NK-92 (cell line): Measurements from ENCODE around the gene FAM83C.

Experiments
- DNase-seq: peaks from one replicate; lab custom pipeline; 2025; ENCODE audit not compliant: unreplicated experiment; lab: John Stamatoyannopoulos, UW

The FAM83C gene

DNA sequence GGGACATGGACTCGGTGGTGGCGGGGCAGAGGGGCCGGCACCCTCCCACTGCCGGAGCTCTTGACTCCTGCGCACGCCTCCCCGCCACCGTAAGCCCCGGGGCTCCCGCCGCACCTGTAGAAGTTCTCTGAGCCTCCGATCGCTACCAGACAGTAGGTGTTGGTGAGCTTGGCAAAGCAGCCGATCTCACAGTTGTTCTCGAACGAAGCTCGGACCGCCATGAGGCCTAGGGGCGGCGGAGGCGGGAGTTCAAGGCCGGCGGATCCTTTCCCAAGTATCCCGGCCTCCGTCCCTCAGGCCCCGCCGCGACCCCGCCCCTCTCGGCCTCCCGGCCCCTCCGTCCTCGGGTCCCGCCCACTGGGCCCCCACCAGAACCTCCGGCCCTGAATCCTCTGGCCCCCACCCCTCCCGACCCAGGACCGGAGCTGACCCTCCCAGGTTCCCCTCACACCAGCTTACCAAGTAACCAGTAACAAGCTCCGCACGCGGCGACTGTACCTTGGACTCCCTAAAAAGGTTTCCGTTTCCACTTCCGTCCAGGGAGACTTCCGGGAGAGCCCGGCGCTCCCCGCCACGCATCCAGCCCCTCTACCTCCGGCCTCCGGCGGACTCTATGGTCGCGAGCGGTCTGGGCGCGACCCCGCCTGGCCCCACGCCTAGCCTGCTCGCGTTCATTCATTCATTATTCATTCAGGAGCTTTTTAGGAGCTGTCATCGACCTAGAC is 7.8 kb downstream of the FAM83C start, which contains the start of gene EIF6:
TSS of gene EIF6 (minus strand) at position 506 of the 725 bp plus-strand sequence. CDS start at position 221, 285 bp downstream.
- DNase-seq: no peak

DNA sequence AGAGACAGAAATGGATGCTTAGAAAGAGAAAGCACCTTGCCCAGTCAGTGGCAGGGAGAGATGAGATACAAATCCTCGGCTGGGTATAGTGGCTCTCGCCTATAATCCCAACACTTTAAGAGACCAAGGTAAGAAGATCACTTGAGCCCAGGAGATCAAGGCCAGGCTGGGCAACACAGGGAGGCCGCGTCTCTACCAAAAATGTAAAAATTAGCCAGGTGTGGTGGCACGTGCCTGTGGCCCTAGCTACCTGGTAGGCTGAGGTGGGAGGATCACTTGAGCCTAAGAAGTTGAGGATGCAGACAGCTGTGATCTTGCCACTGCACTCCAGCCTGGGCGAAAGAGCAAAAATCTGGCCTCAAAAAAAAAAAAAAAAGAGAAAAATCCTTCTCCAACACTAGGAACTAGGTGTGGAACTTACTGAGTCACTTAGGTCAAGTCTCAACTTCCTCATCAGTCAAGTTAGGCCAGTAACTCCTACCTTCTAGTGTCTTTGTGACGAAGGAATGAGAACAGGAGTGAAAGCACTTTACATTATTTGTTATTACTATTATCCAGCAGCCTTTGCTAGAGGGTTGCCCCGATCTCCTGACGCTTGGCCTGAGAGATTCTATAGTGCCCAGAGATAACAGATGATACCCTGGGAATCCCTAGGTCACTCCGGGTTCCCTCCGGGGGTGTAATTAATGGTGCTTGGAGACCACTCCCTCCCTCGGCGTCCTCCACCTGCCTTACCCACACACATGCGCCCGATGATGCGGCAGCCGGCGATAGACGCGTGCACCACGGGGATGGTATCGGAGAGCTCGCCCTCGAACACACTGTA is 8.6 kb downstream of the FAM83C start:
- no peak for DNase-seq

DNA sequence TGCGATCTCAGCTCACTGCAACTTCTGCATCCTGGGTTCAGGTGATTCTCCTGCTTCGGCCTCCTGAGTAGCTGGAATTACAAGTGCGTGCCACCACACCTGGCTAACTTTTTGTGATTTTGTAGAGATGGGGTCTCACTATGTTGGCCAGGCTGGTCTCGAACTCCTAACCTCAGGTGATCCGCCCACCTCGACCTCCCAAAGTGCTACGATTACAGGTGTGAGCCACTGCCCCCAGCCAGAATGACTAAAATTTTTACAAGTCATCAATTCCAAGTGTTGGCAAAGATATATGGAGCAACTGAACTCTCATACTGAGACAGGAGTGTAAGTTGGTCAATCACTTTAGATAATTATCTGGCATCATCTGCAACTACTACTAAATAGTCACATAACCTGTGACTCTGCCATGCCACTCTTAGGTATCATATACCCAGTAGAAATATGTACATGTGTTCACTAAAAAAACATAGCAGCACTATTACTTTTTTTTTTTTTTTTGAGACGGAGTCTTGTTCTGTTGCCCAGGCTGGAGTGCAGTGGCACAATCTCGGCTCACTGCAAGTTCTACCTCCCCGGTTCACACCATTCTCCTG is 10.6 kb downstream of the FAM83C start:
- no peak for DNase-seq

DNA sequence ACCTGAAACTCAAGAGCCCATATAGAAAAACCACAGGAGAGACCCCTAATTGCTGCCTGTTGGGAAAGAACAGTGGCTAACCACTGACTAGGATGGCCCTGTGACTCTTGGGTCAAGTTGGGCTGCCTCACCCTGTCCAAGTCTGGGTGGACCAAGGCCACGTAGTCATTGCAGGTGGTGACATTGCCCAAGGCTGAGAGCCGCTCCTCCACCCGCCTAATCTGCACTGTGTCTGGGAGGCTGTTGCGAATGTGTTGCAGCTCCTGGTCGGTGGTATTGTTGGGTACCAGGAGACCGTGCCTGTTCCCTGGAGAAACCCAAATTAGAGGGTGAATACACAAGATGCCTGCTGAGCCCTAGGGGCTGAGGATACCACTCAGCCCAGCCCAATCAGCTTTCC is 11.7 kb downstream of the FAM83C start:
- DNase-seq: no peak

DNA sequence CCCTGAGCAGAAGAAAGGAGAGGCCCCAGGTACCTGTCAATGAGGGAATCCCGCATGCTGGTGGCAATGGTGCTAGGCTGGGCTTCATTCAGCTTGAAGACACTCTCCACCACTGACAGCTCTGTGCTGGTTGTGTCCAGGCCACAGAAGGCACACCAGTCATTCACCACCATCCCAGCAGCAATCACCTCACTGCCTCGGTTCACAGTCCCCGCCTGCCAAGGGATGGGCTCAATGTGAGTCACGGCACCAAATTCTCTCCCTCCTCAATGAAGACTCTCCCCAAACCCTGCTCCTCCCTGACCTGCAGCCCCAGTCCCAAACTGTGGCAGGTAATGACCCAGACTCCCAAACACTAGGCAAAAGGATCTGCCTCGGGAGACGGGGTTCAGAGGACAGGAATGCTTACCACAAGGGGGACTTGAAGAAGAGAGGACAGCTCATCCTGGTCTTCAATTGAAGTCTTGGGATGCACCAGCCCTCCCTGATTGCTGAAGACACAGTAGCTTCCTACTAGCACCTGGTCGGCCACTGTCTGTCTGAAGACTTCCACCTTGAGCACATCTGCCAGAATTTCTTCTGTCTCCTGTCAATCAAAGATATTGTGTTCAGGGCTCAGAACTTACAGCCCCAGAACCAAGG is 12.6 kb downstream of the FAM83C start:
- no peak for DNase-seq

DNA sequence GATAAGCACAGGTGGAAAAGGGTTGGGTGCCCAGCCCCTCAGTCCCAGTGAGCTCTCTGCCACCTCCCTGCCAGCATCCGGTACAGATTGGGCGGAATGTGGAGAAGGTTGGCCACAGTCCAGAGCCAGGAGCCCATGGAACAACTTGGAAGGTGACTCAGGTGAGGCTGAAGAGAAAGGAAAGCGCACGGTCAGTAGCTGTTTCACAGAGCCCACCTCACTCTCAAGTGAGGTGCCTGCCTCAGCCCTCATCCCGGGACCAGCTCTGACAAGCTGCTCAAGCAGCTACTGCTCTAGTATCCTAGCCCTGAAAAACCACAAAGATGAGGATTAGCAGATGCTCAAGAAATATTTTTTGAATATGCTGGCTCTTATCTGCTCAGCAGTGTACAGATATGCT is 13.2 kb downstream of the FAM83C start:
- DNase-seq: no peak

DNA sequence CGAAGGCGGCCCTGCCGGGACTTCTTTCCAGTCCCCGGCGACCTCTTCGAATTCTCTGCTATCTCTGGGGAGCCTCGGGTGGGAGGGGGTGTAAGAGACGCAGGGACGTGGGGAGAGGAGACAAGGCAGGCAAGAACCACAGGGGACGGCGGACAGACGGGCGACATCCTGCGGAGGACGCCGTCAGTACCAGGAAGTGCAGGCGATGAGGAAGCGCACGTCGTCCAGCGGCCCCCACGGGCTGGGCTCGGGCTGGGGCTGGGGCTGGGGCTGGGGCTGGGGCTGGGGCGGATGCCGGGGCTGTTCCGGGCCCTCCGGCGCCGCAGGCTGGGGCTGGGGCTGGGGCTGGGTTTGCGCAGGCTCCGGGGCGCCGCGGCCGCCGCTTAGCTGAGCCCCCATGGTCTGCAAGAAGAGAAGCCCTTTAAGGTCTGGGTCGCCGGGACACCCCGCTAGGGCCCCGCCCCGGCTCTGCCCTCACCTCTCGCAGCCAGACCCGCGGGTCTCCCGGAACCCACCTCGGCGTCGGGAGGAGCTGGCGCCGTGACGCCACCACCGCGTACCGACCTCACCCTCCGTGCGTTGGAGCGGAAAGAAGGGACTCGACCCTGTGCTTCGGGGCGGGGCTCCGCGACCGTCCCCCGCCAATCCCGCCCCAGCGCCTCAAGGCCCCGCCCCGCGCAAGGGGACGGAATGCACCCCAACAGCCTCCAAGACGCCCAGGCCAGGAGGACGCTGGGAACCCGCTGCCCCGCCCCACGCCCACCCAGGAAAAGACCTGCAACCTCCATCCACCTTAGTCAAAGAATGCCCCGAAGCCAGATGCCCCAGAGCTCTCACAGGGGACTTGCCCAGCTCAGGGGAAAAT is 14.5 kb downstream of the FAM83C start, which contains the start of gene MMP24OS:
TSS of gene MMP24OS (minus strand) at position 592 of the 865 bp plus-strand sequence. CDS start at position 399, 193 bp downstream.
- peak; percentile 34 for DNase-seq

DNA sequence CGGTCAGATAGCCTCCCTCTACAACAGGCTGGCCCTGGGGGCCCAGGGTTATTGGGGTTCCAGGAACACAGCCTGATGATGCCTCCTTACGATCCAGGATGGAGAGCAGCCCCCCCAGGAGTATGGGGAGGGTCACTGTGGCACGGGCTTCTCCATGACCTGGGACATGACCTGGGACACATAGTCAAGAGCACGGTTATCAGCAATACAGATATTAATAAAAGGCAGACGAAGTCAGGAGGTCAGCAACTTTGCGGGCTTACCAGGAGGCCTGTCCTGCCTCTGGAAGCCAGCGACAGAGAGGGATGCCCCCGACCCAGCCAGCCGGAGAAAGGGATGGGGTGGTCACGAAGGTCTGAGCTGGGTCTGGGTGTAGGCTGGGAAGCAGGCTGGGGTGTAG is 15.1 kb downstream of the FAM83C start:
- no peak for DNase-seq

DNA sequence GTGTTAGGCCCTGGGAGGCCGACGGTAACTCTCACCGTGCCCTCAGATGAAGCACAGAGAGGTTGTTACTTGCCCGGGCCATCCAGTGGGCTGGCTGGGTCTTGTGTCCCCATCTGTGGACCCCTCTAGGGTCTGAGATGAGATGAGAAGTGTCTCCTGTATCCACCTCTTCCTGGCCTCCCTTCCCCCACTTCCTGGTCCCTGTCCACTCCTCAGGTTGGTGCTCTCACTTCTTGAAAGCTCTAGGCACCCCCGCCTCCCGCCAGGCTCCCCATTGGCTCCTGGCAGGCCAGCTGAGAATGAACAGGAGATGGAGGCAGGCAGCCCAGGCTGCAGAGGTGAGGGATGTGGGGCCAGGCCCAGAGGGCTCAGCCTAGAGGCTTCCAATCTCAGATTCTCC is 15.8 kb downstream of the FAM83C start:
- DNase-seq: no peak

DNA sequence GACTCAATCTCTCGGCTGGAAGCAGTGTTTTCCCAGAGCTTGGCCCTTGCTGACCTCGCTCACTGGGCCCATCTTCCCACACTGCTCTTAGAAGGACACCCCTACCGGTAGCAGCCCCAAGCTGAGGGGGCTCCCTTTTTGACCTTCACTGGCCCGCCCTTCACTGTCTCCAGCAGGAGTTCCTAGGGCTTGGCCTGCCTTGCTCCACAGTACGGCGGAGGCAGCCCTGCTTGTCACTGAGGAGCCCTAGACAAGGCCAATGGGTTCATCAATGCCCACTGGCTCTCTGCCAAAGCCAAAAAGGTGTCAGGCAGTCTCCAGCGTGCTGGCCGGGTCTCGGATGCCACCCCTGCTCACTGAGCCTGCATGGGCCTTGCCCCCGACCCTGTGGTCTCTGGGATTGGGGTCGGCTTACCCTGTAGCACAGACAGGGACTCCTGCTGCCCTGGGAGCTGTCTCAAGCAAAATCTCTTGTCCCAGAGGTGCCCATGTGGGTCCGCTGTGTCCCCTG is 16.4 kb downstream of the FAM83C start:
- DNase-seq: no peak

DNA sequence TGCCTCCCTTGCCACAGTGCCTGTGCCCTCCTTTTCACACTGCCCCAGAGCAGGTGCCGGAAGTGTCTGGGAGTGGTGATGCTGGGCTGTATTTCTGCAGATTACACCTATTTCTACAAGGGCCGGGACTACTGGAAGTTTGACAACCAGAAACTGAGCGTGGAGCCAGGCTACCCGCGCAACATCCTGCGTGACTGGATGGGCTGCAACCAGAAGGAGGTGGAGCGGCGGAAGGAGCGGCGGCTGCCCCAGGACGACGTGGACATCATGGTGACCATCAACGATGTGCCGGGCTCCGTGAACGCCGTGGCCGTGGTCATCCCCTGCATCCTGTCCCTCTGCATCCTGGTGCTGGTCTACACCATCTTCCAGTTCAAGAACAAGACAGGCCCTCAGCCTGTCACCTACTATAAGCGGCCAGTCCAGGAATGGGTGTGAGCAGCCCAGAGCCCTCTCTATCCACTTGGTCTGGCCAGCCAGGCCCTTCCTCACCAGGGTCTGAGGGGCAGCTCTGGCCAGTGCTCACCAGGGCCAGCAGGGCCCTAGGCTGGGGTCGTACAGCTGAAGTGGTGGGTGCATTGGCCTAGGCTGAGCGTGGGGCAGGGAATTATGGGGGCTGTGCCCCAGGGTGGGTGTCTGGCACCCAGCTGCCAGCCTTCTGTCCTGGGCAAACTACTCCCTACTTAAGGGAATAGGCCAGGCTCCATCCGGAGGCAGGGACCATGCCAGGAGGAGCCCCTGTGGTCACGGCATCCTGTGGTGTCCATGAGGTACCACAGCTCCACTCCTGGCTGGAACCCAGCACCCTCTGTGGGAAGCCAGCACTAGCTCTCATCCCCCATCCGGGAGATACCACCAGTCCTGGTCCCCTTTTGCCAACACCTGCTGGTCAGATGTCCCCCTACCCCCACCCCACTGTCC is 17.8 kb downstream of the FAM83C start:
- no peak for DNase-seq

DNA sequence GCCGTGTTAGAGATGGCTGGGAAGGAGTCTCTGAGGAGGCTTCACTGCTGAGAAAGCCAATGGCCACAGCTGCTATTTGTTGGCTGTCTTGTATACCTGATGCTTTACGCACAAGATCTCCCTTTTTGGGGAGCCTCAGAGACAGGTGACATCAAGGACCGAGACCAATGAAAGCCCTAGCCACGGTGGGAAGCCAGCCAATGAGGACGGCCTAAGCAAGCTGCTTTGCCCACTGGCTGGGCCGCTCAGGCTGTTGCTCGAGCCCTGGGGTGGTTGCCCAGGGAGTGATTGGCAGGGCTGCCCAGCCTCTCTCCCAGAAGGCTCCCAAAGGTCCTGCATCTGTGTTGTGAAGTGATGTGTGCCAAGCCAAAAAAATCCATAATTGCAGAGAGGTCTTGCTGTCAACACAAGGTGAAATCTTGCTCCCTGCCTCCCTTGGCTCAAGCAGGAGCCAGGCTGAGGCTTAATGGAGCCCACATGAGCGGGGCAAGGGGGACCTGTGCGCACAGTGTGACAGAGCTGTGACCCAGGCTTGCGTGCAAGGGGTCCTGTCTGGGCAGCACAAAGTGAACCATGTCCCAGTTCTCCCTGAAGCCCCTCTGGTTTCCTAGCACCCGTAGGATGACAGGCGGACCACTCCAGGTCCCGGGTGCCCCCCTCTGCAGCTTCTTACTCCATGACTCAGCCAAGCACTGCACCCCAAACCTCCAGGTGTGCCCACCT is 18.6 kb downstream of the FAM83C start:
- DNase-seq: no peak

DNA sequence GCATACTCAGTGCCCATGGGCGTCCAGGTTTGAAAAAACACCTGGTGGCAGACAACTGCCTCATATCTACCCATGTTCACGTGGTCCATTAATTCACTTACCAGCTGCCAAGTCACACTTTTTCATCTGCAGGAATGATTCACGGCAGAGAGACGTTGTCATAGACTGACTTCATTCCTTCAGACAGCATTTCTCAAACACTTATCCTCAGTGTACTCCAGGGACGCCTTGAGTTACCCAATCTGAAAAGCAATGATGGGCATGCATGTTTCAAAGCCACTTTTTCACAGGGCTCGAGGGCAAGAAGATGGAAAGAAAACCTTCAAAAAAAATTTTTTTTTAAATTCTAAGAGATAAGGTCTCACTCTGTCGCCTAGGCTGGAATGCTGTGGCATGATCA is 20.3 kb downstream of the FAM83C start:
- DNase-seq: no peak

DNA sequence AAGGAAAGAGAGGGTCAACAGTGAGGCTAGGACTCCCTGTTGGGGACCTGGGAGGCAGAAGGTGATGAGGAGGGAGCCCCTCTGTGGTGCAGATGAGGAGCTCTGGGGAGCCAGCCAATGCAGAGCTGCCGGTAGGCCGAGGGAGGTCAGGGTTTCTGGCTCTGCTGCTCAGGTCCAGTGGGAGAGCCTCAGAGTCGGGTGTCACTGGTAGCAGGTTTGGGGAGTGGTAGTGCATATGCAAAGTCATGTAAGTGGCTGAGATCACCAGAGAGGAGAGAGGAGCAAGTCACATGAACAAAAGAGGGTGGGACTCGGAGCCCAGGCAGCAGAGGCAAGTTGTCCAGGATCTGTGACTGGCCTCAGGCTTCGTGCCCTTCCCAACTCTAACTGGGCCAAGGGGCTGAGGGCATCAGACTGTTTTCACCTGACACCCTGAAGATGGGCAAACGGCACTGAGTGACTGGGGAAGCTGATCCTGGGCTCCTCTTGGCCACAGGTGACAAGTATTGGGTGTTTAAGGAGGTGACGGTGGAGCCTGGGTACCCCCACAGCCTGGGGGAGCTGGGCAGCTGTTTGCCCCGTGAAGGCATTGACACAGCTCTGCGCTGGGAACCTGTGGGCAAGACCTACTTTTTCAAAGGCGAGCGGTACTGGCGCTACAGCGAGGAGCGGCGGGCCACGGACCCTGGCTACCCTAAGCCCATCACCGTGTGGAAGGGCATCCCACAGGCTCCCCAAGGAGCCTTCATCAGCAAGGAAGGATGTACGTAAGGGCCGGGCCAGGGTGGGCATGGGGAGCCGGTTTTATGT is 20.9 kb downstream of the FAM83C start:
- DNase-seq: no peak

DNA sequence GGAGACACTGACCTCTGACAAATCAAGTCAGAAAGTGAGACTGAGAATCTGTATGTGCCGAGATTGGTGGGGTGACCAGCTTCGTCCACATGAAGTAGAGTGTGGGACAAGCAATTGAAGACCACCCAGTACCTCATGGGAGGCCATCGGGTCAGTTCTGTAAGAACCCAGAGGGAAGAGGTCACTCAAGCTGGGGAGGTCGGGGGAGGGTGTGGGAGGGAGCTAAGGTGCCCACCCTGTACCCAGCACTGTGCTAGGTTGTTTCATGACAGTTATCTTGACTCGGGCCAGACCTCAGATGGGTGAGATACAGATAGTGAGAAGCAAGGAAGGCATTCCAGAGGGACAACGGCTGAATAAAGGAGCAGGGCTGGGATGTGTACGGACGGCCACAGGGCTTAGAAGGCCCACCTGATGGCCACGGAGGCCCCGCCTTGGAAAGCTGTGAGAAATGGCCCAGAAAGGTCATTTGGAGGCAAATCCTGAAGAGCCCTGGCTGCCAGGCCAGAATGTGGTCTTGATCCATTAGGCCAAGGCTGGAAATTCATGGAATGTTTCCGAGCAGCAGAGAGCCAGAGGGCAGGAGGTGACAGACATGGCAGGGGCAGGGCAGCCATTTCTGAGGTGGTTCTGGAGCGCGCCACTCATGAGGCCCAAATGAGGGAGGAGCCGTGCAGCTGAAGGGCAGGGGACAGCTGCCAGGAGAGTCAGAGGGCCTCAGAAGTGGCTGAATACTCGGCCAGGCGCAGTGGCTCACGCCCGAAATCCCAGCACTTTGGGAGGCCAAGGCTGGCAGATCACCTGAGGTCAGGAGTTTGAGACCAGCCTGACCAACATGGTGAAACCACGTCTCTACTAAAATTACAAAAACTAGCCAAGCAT is 22.0 kb downstream of the FAM83C start:
- DNase-seq: no peak

DNA sequence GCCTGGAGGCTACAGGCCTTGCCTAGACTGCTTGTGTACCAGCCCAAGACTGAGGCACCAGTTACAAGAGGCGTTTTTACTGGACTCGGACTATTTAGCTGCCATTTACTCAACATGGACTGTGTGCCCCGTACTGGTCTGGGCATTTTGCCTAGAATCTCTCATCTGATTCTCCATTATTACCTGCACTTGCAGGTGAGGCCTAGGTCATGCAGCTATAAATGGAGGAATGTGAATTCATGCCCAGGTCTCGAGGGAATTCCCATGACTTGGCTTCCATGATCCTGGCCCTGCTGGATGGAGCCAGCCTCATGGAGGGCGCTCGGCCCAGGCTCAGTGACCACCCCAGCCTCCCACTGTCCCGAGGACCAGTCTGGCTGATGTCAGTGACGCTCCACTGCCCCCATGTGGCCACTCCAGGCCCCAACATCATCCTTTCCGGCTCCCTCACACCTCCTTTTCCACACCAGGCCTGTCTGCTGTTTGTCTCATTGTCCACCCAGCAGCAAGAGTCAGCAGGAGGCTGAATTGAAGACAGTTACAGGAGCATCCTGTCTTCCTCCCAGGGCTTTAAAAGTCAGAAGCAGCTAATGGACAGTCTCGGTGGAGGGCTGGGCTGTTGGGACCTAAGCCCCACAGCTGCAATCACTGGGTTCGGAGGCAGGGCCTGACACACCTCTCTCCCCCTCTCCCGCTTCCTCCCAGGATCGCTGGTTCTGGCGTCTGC is 23.0 kb downstream of the FAM83C start:
- DNase-seq: no peak
